ENCODE measurements around the gene FGF22.

Gene FGF22

DNA sequence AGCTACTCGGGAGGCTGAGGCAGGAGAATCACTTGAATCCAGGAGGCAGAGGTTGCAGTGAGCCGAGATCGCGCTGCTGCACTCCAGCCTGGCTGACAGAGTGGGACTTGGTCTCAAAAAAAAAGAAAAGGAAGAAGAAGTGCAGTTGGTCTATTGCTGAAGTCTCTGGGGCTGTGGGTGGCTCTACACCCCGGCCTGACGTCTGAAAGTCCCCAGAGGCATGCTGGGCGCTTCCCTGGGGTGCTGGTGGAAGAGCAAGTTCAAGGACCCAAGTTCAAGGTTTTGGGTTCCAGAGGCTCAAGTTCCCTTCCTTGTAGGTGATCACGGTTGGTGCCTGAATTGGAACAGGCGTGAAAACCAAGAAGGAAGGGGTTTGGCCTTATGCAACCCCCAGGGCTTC lies 46.2 kb upstream of the FGF22 start:
- DNase-seq (ENCODE audit: low read depth), result peak; percentile 56
- TF ChIP-seq POLR2A (IDR thresholded peaks at IDR 0.05; ENCODE audit: extremely low read depth, insufficient read length) (no peak), MYC (IDR thresholded peaks at IDR 0.05; ENCODE audit: low read depth, low read length) (no peak)
- TF ChIP-seq, protein P1, sequence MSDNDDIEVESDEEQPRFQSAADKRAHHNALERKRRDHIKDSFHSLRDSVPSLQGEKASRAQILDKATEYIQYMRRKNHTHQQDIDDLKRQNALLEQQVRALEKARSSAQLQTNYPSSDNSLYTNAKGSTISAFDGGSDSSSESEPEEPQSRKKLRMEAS (IDR thresholded peaks at IDR 0.05; ENCODE audit: low read depth, low read length), result no peak
- TF ChIP-seq, protein P2, sequence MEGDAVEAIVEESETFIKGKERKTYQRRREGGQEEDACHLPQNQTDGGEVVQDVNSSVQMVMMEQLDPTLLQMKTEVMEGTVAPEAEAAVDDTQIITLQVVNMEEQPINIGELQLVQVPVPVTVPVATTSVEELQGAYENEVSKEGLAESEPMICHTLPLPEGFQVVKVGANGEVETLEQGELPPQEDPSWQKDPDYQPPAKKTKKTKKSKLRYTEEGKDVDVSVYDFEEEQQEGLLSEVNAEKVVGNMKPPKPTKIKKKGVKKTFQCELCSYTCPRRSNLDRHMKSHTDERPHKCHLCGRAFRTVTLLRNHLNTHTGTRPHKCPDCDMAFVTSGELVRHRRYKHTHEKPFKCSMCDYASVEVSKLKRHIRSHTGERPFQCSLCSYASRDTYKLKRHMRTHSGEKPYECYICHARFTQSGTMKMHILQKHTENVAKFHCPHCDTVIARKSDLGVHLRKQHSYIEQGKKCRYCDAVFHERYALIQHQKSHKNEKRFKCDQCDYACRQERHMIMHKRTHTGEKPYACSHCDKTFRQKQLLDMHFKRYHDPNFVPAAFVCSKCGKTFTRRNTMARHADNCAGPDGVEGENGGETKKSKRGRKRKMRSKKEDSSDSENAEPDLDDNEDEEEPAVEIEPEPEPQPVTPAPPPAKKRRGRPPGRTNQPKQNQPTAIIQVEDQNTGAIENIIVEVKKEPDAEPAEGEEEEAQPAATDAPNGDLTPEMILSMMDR (IDR thresholded peaks at IDR 0.05; ENCODE audit: low read depth, low read length), result no peak
- H3K4me3 ChIP-seq (ENCODE audit: low read depth, low read length), result no peak overlapping the region

DNA sequence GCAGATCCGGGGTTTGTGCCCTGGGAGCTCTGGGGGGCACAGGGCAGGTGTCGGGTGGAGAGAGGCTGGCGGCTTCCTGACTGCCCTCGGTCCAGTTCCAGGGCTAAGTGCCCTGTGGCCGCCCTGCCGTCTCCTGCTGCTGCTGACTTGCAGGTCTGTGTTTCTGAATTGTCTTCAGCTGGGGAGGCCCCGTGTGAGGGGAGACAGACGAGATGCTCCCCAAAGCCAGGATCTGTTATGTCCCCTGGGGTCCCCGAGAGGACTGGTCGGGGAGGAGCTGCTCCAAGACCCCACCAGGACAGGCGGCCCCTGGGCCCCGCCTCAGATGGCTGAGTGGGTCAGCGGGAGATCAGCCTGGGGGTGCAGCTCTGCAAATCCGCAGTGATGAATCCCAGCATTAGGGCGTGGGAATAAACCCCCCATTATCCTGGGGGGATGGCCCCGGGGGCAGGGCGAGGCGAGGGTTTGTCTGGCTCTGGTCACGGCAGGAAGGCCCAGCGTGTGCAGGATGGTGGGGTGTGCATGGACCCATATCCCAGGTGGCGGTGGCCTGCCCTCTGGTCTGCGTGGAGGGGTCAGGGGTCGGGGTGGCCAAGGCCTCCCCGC lies 45.3 kb upstream of the FGF22 start:
- no peak for DNase-seq (ENCODE audit: low read depth)
- TF ChIP-seq MYC (IDR thresholded peaks at IDR 0.05; ENCODE audit: low read depth, low read length) (no peak), POLR2A (IDR thresholded peaks at IDR 0.05; ENCODE audit: extremely low read depth, insufficient read length) (no peak)
- TF ChIP-seq, protein P2 (IDR thresholded peaks at IDR 0.05; ENCODE audit: low read depth, low read length), result no peak
- TF ChIP-seq, protein P1 (IDR thresholded peaks at IDR 0.05; ENCODE audit: low read depth, low read length), result no peak

DNA sequence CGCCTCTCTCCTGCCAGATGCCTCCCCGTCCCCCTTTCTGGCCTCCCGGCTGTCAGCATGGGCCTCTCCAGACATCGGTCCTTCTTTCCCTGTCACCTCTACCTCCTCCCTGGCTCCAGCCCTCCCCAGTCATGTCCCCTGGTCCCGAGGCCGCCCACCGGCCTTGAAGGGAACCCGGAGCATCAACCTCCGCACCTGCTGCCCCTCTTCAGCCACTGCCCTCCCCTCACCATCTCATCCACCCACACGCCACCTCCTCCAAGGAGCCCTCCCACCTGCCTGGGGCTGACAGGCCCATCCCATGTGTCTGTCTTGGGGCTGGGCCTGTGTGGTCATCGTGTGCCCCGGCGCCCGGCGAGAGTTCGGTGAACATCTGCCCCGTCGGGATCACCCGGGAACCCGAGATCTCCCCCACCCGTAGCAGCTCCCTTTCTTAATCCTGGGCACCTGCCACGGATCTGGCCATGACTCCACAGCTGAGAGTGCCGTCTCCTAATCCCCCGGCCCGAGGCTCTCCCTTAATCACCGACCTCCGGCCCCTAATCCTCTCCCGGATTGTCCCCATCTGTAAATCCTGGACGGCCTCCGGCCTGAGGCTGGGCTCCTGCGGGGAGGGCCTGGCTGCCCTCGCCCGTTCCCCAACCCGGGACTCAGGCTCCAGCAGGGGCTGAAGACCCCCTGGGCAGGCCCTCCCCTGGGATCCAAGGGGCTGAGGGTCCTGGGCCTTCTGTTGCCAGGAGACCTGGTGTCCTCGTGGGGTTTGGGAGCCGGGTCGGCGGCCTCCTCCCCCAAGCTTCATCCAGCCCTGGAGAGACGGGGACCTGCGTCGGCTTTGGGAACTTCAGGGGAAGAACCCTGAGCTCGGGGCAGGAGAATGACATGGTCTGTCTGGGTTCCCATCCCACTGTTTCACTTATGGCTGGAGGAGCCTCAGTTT lies 44.1 kb upstream of the FGF22 start:
- TF ChIP-seq, protein P1 (IDR thresholded peaks at IDR 0.05; ENCODE audit: low read depth, low read length), result no peak
- TF ChIP-seq, protein P2 (IDR thresholded peaks at IDR 0.05; ENCODE audit: low read depth, low read length), result no peak
- no peak for TF ChIP-seq POLR2A (IDR thresholded peaks at IDR 0.05; ENCODE audit: extremely low read depth, insufficient read length)
- no peak for TF ChIP-seq MYC (IDR thresholded peaks at IDR 0.05; ENCODE audit: low read depth, low read length)
- no peak for DNase-seq (ENCODE audit: low read depth)
- H3K4me3 ChIP-seq (ENCODE audit: low read depth, low read length), result no peak overlapping the region

More for the DNA sequence above, 45.3 kb upstream of the FGF22 start:
- no peak overlapping the region for H3K4me3 ChIP-seq (ENCODE audit: low read depth, low read length)

DNA sequence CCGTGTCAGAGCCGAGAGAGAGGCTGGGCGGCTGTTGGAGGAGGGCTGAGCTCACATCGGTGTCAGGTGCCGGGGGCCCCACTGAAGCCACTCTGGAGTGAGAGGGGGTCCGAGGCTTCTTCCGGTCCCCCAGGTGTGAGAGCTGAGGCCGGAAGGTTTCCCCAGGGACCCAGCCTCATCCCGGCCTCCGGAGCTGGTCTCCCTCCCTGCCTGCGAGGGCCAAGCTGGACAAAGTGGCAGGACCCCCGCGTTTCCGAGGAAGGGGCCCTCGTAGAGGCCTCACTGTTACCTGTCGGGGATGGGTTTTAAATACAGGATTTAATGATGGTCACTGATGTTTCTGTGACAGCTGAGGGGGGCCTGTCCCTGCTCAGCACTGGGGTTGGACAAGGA lies 43.4 kb upstream of the FGF22 start:
- no peak overlapping the region for H3K4me3 ChIP-seq (ENCODE audit: low read depth, low read length)
- TF ChIP-seq, protein P1 (IDR thresholded peaks at IDR 0.05; ENCODE audit: low read depth, low read length), result no peak
- TF ChIP-seq, protein P2 (IDR thresholded peaks at IDR 0.05; ENCODE audit: low read depth, low read length), result no peak
- TF ChIP-seq MYC (IDR thresholded peaks at IDR 0.05; ENCODE audit: low read depth, low read length), result no peak
- TF ChIP-seq POLR2A (IDR thresholded peaks at IDR 0.05; ENCODE audit: extremely low read depth, insufficient read length), result no peak
- DNase-seq (ENCODE audit: low read depth), result no peak

DNA sequence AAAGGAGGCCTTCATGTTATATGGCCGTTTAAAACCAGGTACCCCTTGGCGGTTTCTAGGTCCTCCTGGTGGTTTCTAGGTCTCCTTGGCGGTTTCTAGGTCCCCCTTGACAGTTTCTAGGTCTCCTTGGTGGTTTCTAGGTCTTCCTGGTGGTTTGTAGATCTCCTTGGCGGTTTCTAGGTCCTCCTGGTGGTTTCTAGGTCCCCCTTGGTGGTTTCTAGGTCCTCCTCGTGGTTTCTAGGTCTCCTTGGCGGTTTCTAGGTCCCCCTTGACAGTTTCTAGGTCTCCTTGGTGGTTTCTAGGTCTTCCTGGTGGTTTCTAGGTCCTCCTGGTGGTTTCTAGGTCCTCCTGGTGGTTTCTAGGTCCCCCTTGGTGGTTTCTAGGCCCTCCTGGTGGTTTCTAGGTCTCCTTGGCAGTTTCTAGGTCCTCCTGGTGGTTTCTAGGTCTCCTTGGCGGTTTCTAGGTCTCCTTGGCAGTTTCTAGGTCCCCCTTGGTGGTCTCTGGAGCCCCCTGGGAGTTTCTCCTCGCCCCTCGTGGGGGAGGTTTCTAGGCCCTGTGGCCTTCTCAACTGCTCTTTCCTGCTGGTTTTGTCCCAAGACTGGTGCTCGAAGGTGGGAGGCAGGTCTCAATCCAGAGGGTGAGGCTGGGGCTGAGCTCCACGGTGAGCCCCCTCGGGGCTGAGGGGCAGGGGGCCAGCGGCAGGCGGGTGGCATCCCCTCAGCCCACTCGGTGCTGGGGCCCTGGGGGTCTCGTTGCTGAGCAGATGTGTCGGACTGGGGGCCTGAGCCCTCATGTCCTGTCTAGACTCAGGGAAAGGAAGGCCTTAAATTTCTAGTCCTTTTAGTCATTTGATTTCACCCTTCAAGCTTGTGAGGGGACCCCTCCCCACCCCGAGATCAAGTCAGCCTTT lies 42.0 kb upstream of the FGF22 start:
- DNase-seq (ENCODE audit: low read depth), result no peak
- H3K4me3 ChIP-seq (ENCODE audit: low read depth, low read length), result no peak overlapping the region
- TF ChIP-seq, protein P1 (IDR thresholded peaks at IDR 0.05; ENCODE audit: low read depth, low read length), result no peak
- TF ChIP-seq POLR2A (IDR thresholded peaks at IDR 0.05; ENCODE audit: extremely low read depth, insufficient read length) (no peak), MYC (IDR thresholded peaks at IDR 0.05; ENCODE audit: low read depth, low read length) (no peak)
- TF ChIP-seq, protein P2 (IDR thresholded peaks at IDR 0.05; ENCODE audit: low read depth, low read length), result no peak

All from NB4 (cell line).